Inferior parietal cortex (tissue), 1 donor: ENCODE data around the gene TMEM154.

Experiments used
- DNase-seq: peaks from one replicate; pipeline ENCODE4 v3.0.0-alpha.2; 2016; ENCODE audit errors: extremely low spot score

The TMEM154 gene

GRCh38 chr4:152594057-152594456, 85.7 kb downstream of the TMEM154 start:
- DNase-seq, result no peak

GRCh38 chr4:152591876-152592275, 87.9 kb downstream of the TMEM154 start:
- peak; percentile 19 for DNase-seq

GRCh38 chr4:152591396-152591795, 88.4 kb downstream of the TMEM154 start:
- DNase-seq, result no peak

GRCh38 chr4:152590179-152591031, 89.4 kb downstream of the TMEM154 start:
- DNase-seq, result peak; percentile 25

GRCh38 chr4:152588869-152589268, 90.9 kb downstream of the TMEM154 start:
- DNase-seq, result no peak

GRCh38 chr4:152587127-152587526, 92.7 kb downstream of the TMEM154 start:
- no peak for DNase-seq

- no peak for DNase-seq
Observed at GRCh38 chr4:152586668-152587067, 93.1 kb downstream of the TMEM154 start.

GRCh38 chr4:152585023-152585441, 94.8 kb downstream of the TMEM154 start:
- DNase-seq, result no peak

- DNase-seq, result no peak
Observed at GRCh38 chr4:152581536-152582160, 98.1 kb downstream of the TMEM154 start.

- no peak for DNase-seq
Observed at GRCh38 chr4:152579916-152580315, 99.9 kb downstream of the TMEM154 start.

GRCh38 chr4:152579107-152579764, 100.6 kb downstream of the TMEM154 start:
- no peak for DNase-seq

- DNase-seq, result no peak
Observed at GRCh38 chr4:152578670-152579069, 101.1 kb downstream of the TMEM154 start.

GRCh38 chr4:152577708-152578396, 101.9 kb downstream of the TMEM154 start:
- no peak for DNase-seq

GRCh38 chr4:152575533-152575932, 104.3 kb downstream of the TMEM154 start:
- DNase-seq, result no peak

- no peak for DNase-seq
Observed at GRCh38 chr4:152573861-152574260, 105.9 kb downstream of the TMEM154 start.

- DNase-seq, result no peak
Observed at GRCh38 chr4:152572417-152573086, 107.2 kb downstream of the TMEM154 start.

- no peak for DNase-seq
Observed at GRCh38 chr4:152571770-152572169, 108.0 kb downstream of the TMEM154 start.

- no peak for DNase-seq
Observed at GRCh38 chr4:152571296-152571695, 108.5 kb downstream of the TMEM154 start.
